Measurements from ENCODE around the gene VIM.

Gene VIM

DNA sequence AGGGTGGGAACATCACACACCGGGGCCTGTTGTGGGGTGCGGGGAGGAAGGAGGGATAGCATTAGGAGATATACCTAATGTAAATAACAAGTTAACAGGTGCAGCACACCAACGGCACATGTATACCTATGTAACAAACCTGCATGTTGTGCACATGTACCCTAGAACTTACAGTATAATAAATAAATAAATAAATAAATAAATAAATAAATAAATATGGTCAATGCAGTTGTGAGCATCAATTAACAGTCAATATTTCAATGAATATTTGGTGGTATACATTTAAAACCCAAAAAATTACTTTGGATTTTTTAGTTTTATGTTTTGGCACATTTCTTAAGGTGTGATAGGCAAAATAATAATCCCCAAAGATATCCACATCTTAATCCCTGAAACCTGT is 42.2 kb upstream of the VIM start (continued):
- TF ChIP-seq, protein P1, sequence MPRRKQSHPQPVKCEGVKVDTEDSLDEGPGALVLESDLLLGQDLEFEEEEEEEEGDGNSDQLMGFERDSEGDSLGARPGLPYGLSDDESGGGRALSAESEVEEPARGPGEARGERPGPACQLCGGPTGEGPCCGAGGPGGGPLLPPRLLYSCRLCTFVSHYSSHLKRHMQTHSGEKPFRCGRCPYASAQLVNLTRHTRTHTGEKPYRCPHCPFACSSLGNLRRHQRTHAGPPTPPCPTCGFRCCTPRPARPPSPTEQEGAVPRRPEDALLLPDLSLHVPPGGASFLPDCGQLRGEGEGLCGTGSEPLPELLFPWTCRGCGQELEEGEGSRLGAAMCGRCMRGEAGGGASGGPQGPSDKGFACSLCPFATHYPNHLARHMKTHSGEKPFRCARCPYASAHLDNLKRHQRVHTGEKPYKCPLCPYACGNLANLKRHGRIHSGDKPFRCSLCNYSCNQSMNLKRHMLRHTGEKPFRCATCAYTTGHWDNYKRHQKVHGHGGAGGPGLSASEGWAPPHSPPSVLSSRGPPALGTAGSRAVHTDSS (tag by site-specific recombination; IDR thresholded peaks at IDR 0.05): no peak
- TF ChIP-seq, protein P2, sequence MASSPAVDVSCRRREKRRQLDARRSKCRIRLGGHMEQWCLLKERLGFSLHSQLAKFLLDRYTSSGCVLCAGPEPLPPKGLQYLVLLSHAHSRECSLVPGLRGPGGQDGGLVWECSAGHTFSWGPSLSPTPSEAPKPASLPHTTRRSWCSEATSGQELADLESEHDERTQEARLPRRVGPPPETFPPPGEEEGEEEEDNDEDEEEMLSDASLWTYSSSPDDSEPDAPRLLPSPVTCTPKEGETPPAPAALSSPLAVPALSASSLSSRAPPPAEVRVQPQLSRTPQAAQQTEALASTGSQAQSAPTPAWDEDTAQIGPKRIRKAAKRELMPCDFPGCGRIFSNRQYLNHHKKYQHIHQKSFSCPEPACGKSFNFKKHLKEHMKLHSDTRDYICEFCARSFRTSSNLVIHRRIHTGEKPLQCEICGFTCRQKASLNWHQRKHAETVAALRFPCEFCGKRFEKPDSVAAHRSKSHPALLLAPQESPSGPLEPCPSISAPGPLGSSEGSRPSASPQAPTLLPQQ (tag by site-specific recombination; IDR thresholded peaks at IDR 0.05): no peak
- TF ChIP-seq ZNF555 (tag by site-specific recombination; conservative IDR thresholded peaks at IDR 0.05) (peak; percentile 93), ZNF350 (tag by site-specific recombination; IDR thresholded peaks at IDR 0.05) (no peak), OVOL3 (tag by site-specific recombination; IDR thresholded peaks at IDR 0.05) (no peak), ZNF830 (tag by site-specific recombination; IDR thresholded peaks at IDR 0.05; ENCODE audit: low read depth) (no peak), ZNF433 (tag by site-specific recombination; IDR thresholded peaks at IDR 0.05; ENCODE audit: low read depth) (peak; percentile 88), ZNF785 (tag by site-specific recombination; IDR thresholded peaks at IDR 0.05) (no peak), SP2 (tag by site-specific recombination; IDR thresholded peaks at IDR 0.05) (no peak), ZNF404 (tag by site-specific recombination; IDR thresholded peaks at IDR 0.05) (peak; percentile 91; the same call in 1 of the 2 replicates)
- TF ChIP-seq, protein P3, sequence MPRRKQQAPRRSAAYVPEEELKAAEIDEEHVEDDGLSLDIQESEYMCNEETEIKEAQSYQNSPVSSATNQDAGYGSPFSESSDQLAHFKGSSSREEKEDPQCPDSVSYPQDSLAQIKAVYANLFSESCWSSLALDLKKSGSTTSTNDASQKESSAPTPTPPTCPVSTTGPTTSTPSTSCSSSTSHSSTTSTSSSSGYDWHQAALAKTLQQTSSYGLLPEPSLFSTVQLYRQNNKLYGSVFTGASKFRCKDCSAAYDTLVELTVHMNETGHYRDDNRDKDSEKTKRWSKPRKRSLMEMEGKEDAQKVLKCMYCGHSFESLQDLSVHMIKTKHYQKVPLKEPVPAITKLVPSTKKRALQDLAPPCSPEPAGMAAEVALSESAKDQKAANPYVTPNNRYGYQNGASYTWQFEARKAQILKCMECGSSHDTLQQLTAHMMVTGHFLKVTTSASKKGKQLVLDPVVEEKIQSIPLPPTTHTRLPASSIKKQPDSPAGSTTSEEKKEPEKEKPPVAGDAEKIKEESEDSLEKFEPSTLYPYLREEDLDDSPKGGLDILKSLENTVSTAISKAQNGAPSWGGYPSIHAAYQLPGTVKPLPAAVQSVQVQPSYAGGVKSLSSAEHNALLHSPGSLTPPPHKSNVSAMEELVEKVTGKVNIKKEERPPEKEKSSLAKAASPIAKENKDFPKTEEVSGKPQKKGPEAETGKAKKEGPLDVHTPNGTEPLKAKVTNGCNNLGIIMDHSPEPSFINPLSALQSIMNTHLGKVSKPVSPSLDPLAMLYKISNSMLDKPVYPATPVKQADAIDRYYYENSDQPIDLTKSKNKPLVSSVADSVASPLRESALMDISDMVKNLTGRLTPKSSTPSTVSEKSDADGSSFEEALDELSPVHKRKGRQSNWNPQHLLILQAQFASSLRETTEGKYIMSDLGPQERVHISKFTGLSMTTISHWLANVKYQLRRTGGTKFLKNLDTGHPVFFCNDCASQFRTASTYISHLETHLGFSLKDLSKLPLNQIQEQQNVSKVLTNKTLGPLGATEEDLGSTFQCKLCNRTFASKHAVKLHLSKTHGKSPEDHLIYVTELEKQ (tag by site-specific recombination; IDR thresholded peaks at IDR 0.05; ENCODE audit: borderline replicate concordance): no peak
- TF ChIP-seq, protein P4, sequence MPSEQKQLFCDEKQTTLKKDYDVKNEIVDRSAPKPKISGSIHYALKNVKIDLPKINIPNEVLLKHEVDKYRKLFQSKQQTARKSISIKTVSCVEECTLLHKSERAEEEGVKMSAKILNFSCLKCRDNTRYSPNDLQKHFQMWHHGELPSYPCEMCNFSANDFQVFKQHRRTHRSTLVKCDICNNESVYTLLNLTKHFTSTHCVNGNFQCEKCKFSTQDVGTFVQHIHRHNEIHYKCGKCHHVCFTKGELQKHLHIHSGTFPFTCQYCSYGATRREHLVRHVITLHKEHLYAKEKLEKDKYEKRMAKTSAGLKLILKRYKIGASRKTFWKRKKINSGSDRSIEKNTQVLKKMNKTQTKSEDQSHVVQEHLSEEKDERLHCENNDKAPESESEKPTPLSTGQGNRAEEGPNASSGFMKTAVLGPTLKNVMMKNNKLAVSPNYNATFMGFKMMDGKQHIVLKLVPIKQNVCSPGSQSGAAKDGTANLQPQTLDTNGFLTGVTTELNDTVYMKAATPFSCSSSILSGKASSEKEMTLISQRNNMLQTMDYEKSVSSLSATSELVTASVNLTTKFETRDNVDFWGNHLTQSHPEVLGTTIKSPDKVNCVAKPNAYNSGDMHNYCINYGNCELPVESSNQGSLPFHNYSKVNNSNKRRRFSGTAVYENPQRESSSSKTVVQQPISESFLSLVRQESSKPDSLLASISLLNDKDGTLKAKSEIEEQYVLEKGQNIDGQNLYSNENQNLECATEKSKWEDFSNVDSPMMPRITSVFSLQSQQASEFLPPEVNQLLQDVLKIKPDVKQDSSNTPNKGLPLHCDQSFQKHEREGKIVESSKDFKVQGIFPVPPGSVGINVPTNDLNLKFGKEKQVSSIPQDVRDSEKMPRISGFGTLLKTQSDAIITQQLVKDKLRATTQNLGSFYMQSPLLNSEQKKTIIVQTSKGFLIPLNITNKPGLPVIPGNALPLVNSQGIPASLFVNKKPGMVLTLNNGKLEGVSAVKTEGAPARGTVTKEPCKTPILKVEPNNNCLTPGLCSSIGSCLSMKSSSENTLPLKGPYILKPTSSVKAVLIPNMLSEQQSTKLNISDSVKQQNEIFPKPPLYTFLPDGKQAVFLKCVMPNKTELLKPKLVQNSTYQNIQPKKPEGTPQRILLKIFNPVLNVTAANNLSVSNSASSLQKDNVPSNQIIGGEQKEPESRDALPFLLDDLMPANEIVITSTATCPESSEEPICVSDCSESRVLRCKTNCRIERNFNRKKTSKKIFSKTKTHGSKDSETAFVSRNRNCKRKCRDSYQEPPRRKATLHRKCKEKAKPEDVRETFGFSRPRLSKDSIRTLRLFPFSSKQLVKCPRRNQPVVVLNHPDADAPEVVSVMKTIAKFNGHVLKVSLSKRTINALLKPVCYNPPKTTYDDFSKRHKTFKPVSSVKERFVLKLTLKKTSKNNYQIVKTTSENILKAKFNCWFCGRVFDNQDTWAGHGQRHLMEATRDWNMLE (tag by site-specific recombination; conservative IDR thresholded peaks at IDR 0.05; ENCODE audit: low read depth): peak; percentile 87
- TF ChIP-seq, protein P5, sequence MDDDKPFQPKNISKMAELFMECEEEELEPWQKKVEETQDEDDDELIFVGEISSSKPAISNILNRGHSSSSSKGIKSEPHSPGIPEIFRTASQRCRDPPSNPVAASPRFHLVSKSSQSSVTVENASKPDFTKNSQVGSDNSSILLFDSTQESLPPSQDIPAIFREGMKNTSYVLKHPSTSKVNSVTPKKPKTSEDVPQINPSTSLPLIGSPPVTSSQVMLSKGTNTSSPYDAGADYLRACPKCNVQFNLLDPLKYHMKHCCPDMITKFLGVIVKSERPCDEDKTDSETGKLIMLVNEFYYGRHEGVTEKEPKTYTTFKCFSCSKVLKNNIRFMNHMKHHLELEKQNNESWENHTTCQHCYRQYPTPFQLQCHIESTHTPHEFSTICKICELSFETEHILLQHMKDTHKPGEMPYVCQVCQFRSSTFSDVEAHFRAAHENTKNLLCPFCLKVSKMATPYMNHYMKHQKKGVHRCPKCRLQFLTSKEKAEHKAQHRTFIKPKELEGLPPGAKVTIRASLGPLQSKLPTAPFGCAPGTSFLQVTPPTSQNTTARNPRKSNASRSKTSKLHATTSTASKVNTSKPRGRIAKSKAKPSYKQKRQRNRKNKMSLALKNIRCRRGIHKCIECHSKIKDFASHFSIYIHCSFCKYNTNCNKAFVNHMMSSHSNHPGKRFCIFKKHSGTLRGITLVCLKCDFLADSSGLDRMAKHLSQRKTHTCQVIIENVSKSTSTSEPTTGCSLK (tag by site-specific recombination; IDR thresholded peaks at IDR 0.05): no peak
- TF ChIP-seq, protein P6, sequence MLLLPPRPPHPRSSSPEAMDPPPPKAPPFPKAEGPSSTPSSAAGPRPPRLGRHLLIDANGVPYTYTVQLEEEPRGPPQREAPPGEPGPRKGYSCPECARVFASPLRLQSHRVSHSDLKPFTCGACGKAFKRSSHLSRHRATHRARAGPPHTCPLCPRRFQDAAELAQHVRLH (tag by site-specific recombination; IDR thresholded peaks at IDR 0.05): peak; percentile 51; the same call in 1 of the 2 replicates
- TF ChIP-seq, protein P7, sequence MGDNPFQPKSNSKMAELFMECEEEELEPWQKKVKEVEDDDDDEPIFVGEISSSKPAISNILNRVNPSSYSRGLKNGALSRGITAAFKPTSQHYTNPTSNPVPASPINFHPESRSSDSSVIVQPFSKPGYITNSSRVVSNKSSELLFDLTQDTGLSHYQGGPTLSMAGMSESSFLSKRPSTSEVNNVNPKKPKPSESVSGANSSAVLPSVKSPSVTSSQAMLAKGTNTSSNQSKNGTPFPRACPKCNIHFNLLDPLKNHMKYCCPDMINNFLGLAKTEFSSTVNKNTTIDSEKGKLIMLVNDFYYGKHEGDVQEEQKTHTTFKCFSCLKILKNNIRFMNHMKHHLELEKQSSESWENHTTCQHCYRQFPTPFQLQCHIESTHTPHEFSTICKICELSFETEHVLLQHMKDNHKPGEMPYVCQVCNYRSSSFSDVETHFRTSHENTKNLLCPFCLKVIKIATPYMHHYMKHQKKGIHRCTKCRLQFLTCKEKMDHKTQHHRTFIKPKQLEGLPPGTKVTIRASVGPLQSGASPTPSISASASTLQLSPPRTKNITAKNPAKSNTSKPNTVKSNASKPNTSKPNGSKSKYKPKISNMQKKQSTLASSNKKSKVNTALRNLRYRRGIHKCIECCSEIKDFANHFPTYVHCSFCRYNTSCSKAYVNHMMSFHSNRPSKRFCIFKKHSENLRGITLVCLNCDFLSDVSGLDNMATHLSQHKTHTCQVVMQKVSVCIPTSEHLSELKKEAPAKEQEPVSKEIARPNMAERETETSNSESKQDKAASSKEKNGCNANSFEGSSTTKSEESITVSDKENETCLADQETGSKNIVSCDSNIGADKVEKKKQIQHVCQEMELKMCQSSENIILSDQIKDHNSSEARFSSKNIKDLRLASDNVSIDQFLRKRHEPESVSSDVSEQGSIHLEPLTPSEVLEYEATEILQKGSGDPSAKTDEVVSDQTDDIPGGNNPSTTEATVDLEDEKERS (tag by site-specific recombination; IDR thresholded peaks at IDR 0.05): no peak
- TF ChIP-seq, protein P8, sequence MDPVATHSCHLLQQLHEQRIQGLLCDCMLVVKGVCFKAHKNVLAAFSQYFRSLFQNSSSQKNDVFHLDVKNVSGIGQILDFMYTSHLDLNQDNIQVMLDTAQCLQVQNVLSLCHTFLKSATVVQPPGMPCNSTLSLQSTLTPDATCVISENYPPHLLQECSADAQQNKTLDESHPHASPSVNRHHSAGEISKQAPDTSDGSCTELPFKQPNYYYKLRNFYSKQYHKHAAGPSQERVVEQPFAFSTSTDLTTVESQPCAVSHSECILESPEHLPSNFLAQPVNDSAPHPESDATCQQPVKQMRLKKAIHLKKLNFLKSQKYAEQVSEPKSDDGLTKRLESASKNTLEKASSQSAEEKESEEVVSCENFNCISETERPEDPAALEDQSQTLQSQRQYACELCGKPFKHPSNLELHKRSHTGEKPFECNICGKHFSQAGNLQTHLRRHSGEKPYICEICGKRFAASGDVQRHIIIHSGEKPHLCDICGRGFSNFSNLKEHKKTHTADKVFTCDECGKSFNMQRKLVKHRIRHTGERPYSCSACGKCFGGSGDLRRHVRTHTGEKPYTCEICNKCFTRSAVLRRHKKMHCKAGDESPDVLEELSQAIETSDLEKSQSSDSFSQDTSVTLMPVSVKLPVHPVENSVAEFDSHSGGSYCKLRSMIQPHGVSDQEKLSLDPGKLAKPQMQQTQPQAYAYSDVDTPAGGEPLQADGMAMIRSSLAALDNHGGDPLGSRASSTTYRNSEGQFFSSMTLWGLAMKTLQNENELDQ (tag by site-specific recombination; IDR thresholded peaks at IDR 0.05; ENCODE audit: low read depth): no peak
- TF ChIP-seq, protein P9, sequence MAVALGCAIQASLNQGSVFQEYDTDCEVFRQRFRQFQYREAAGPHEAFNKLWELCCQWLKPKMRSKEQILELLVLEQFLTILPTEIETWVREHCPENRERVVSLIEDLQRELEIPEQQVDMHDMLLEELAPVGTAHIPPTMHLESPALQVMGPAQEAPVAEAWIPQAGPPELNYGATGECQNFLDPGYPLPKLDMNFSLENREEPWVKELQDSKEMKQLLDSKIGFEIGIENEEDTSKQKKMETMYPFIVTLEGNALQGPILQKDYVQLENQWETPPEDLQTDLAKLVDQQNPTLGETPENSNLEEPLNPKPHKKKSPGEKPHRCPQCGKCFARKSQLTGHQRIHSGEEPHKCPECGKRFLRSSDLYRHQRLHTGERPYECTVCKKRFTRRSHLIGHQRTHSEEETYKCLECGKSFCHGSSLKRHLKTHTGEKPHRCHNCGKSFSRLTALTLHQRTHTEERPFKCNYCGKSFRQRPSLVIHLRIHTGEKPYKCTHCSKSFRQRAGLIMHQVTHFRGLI (tag by site-specific recombination; IDR thresholded peaks at IDR 0.05): no peak

All from HEK293 (cell line).